ENCODE results near the gene CTIF.
"Not testable (repeated sequence)": the region's sequence is repeated elsewhere in the genome, so short reads cannot be mapped to it uniquely, and the experiment has no call there.

The CTIF gene

GRCh38 chr18:48810805-48811204, 272.0 kb downstream of the CTIF start:
- DNase-seq = no peak

GRCh38 chr18:48811401-48811800, 272.6 kb downstream of the CTIF start:
- DNase-seq = no peak

- not testable (repeated sequence) for DNase-seq
Observed at GRCh38 chr18:48811977-48812451, 273.2 kb downstream of the CTIF start.

GRCh38 chr18:48813321-48813720, 274.5 kb downstream of the CTIF start:
- DNase-seq = no peak

DNA sequence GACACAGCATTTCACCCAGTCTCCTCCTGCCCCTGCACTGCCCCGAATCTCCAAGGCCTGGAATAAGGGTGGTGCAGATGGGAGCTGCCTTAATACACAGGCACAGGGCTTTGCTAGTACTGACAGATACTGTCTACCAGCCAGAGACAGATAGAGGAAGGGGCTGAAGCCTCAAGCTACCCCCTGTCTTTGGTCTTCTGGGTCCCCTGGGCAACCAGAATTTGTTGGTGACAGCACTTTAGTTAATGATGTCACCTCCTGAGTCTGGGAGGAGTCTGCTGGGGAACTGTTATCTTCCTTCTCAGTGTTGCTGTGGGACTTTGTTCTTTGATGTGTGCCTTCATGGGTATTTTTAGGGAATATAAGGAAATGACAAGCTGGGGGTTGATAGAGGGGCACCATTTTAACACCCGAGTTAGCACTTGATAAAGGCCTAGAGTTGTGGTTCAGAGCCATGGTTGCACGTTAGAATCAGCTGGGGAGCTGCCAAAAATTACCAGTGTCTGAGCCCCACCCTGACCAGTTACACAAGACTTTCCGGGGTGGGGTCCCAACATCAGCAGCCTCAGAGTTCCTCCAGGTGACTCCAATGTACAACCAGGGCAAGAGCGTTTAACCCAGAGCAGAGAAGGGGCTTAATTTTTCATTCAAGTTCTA, 275.1 kb downstream of the CTIF start:
- DNase-seq = no peak

DNA sequence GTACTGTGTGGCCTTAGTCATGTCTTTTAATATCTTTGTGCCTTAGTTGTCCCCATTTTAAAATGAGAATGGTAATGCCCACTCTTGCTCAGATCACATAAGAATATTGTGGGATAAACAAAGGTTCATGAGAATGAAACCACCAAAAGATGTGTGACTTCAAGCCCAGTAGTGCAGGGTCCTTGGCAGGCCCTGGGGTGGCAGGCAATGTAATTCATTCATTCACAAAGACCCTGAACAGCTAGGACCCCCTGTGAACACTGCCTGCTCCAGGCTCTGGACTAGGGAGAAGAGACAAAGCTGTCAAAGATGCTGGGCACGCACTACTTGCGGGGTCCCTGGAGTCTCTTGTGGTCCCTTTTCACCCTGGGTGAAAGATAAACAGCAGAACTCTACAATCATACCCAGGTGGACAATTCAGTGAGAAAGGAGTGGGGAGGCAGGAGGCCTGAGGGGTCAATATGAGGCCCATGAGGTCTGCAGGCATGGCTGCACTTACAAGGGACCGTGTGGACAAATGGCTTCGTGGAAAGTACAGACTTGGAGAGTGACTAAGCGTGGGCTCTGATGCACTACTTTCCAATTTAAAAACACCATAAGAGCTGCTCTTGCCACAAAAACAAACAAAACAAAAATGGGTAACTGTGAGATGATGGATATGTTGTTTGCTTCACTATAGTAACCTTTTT, 275.8 kb downstream of the CTIF start:
- no peak for DNase-seq

DNA sequence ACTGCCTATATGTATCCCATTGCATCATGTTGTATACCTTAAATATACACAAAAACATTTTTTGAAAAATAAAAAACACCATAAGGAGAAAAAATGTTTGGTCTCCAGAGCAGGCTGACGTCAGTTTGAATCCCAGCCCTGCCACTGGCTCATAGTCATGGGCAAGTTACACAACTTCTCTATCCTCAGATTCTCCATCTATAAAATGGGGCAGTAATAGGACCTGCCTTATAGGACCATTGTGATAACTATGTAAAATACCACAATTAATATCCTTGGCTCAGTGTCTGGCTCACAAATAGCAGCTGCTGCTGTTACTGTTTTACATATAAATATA, 276.3 kb downstream of the CTIF start:
- DNase-seq = no peak

GRCh38 chr18:48815581-48816324, 276.9 kb downstream of the CTIF start:
- no peak for DNase-seq

DNA sequence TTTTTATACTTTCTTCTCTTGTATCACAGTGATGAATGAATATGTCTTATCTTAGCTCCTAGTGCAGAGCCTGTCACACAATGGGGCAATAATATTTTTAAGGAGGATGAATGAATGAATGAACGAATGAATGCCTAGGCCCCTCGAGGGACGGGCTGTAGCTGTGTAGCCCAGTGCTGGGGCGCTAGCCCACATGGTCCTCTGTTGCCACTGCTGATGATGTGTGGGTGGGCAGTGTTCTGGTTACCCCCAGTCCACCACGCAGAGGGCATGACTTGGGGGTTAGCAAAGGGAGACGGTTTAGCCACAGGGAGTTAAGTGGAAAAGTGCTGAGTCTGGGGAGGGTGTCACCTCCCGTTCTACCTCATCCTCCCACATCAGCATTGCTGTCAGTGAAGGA, 277.7 kb downstream of the CTIF start:
- DNase-seq = no peak

- no peak for DNase-seq
Observed at GRCh38 chr18:48817021-48817461, 278.2 kb downstream of the CTIF start.

GRCh38 chr18:48818329-48819254, 279.8 kb downstream of the CTIF start:
- no peak for DNase-seq

DNA sequence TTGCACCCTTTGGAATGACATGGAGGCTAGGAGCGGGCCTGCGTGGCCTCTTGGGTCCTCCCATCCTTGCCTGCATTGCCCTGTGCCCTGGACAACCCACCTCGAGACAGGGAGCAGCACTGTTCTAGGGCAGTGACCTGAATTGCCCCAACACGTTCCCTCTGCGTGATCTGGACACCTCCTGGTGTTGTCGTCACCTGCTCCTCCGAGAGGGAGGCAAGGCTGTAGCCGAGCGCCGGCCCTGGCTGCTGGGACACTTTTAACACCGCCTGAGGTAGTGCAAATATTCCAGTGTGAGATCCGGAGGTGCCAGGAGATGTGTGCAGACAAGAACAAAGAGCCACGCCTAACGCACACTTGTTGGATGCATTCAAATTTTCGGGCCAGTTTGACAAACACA, 280.4 kb downstream of the CTIF start:
- DNase-seq = no peak

GRCh38 chr18:48819781-48820482, 281.1 kb downstream of the CTIF start:
- no peak for DNase-seq

DNA sequence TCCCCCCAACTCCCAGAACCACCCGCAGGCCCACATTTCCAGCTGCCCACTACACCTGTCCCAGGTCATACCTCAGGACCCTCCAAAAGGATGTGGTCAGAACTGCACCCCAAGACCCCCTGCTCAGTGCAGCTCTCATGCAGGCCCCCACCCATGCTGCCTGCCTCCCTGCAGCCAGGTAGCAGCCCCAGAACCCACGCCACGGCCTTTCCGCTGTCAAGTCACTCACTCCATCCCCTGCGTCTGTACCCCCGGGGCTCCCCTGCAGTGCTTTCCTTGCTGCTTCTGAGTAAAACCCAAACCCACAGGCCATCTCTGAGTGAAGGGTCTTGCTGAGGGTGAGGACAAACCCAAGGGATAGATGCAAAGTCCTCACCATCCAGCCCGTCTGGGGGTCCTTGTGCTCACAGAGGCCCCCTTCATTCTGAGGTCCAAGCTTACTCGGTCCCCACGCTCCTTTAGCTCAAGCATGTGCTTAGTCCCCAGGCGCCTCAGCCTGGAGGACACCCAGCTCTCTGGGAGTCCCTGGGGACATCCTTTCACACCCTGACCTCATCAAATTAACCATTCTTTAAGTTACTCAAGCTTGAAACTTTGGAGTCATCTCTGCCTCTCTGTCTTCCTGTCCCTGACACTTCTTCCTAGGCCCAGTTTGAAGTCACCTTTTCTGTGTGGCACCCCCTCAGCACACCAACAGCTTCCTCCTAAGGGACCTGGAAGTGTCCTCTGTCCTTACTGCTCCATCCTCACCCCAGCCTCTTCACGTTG, 281.8 kb downstream of the CTIF start:
- DNase-seq = no peak

DNA sequence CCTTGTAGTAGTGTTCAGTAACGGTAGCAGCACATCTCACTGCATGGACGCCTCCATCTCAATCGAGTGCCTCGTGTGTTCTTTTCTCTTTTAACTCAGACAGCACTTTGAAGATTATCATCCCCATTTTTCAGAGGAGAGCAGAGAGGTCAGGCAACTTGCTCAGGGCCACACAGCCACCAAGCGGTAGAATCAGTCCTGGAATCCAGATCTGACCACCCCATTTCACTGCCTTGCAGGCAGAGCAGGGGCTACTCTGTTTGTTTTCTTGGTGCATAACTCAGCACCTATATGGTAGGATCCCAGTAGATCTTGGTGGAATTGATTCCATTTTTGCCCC, 282.4 kb downstream of the CTIF start:
- DNase-seq = no peak

- DNase-seq = no peak
Observed at GRCh38 chr18:48821845-48822244, 283.0 kb downstream of the CTIF start.

GRCh38 chr18:48824231-48824970, 285.6 kb downstream of the CTIF start:
- DNase-seq = no peak

- peak; percentile 47 for DNase-seq
Observed at GRCh38 chr18:48825101-48825745, 286.4 kb downstream of the CTIF start.

- DNase-seq = no peak
Observed at GRCh38 chr18:48826271-48826670, 287.4 kb downstream of the CTIF start.

GRCh38 chr18:48826806-48827205, 288.0 kb downstream of the CTIF start:
- no peak for DNase-seq
